SJSA1 (cell line): ENCODE data around the gene L1CAM. TPM values are rescaled to one million over a fixed set of nuclear protein-coding genes. Genes with fewer than 3 reads are reported as not detected.

ENCODE experiments used
- DNase-seq, 2 experiments: peaks; one replicate each; pipeline ENCODE4 v3.0.0-alpha.2; 2015 to 2020; ENCODE audit warnings: low spot score in 2 of 2, low read depth in 1 of 2
- H3K27ac ChIP-seq: fragments of 250-450 bp; sonication (Bioruptor Pico); 2 replicates; pipeline ENCODE4 v1.5.1; 2020; ENCODE audit warnings: mild to moderate bottlenecking, moderate library complexity
- H3K27me3 ChIP-seq: fragments of 250-450 bp; sonication (Bioruptor Pico); replicated peaks from 2 replicates; pipeline ENCODE4 v1.5.1; 2020; ENCODE audit warnings: mild to moderate bottlenecking, moderate library complexity
- H3K36me3 ChIP-seq: fragments of 250-450 bp; sonication (Bioruptor Pico); 2 replicates; pipeline ENCODE4 v1.5.1; 2020; ENCODE audit warnings: mild to moderate bottlenecking
- H3K4me1 ChIP-seq: fragments of 250-450 bp; sonication (Bioruptor Pico); replicated peaks from 2 replicates; pipeline ENCODE4 v1.6.1; 2021; ENCODE audit warnings: mild to moderate bottlenecking
- H3K4me3 ChIP-seq: fragments of 250-450 bp; sonication (Bioruptor Pico); 2 replicates; pipeline ENCODE4 v1.5.1; 2020; ENCODE audit warnings: mild to moderate bottlenecking
- H3K9me3 ChIP-seq: fragments of 250-450 bp; sonication (Bioruptor Pico); replicated peaks from 2 replicates; pipeline ENCODE4 v1.5.1; 2020; ENCODE audit warnings: mild to moderate bottlenecking
- total RNA-seq: library from RNA; depleted of rRNA; stranded (reverse); fragments of >200 nt; shearing (Covaris generic); gene quantifications from 2 replicates; pipeline ENCODE4 v1.2.3, GENCODE V29; 2014

The L1CAM gene
- total RNA-seq, 1 experiment from 2014 or later, result 0.05 TPM

- Histone ChIP-seq H3K4me3 (no peak overlapping the region), H3K36me3 (no peaks in the 10 kb centered on the region), H3K27me3 (no peaks in the 10 kb centered on the region), H3K4me1 (no peaks in the 10 kb centered on the region), H3K27ac (no peak overlapping the region), H3K9me3 (no peaks in the 10 kb centered on the region)
- DNase-seq, result no peak
Measured at GRCh38 chrX:153845195-153845594, 40.8 kb downstream of the L1CAM start.

DNA sequence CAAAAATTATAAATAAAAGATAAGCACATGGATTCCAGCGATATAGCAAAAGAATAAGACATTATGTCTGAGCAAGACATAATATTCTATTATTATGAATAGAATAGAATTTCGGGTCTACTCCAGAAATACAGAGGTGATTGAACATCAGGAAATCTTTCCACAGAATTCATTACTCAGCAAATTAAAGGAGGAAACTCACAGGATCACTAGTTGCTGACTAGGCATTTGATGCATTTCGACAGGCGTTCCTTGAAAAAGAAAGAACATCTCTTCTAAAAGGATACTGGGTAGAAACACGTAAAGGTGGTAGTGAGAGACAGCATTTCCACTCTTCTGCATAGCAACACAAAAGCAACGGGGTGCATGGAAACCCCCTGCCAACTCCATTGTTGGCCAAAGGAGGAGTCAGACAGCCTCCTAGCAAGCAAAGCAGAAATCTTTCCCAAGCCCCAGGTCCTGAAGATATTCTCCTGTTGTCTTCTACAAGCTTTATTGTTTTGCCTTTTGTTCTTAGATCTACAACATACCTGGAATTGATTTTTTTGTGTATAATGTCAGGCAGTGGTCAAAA lies 41.4 kb downstream of the L1CAM start:
- no peak overlapping the region for H3K27ac ChIP-seq
- H3K27me3 ChIP-seq, result no peaks in the 10 kb centered on the region

DNA sequence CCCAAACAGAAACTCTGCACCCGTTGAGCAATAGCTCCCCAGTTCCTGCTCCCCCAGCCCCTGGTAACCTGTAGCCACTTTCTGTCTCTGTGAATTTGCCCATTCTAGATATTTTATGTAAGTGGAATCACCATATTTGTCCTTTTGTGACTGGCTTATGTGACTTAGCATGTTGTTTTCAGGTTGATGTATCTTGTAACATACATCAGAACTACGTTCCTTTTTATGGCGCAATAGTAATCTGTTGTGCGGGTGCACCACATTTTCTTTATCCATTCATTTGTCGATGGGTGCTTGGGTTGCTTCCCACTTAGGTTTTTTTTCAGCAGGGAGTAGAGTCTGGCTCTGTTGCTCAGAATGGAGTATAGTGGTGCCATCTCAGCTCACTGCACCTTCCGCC lies 49.1 kb downstream of the L1CAM start:
- H3K9me3 ChIP-seq, result no peaks in the 10 kb centered on the region
- no peak for DNase-seq
- H3K4me3 ChIP-seq, result no peak overlapping the region

More for the DNA sequence above, 41.4 kb downstream of the L1CAM start:
- DNase-seq, result no peak
- Histone ChIP-seq H3K9me3 (no peaks in the 10 kb centered on the region), H3K36me3 (no peaks in the 10 kb centered on the region), H3K4me1 (no peaks in the 10 kb centered on the region), H3K4me3 (no peak overlapping the region)

DNA sequence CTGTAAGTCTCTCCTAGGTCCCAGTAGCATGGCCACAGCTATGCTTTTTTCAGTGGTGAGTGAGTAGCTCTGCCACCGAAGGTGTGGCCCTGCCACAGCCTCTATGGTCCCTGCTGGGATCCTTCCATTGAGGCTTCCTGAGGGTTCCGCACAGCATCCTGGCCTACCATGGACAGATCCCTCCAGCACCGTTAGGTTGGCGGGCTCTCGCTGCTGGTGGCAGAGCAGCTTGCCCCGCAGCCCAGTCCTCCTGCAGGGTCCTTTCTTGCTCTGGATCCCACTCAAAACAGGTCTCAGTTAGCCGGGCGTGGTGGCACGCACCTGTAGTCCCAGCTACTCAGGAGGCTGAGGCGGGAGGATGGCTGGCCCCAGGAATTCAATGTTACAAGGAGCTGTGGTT lies 53.2 kb downstream of the L1CAM start:
- no peak for DNase-seq
- Histone ChIP-seq H3K4me3 (no peak overlapping the region), H3K36me3 (no peaks in the 10 kb centered on the region)

More for the DNA sequence above, 49.1 kb downstream of the L1CAM start:
- H3K27me3 ChIP-seq, result no peaks in the 10 kb centered on the region
- no peak overlapping the region for H3K27ac ChIP-seq
- no peaks in the 10 kb centered on the region for H3K4me1 ChIP-seq
- H3K36me3 ChIP-seq, result no peaks in the 10 kb centered on the region

GRCh38 chrX:153831429-153832150 lies 54.4 kb downstream of the L1CAM start:
- Histone ChIP-seq H3K27me3 (peaks cover 21% of the 10 kb centered on the region), H3K4me3 (no peak overlapping the region), H3K36me3 (no peaks in the 10 kb centered on the region), H3K4me1 (no peaks in the 10 kb centered on the region), H3K9me3 (no peaks in the 10 kb centered on the region), H3K27ac (no peak overlapping the region)
- no peak for DNase-seq

More for the DNA sequence above, 53.2 kb downstream of the L1CAM start:
- Histone ChIP-seq H3K4me1 (no peaks in the 10 kb centered on the region), H3K27me3 (peaks cover 16% of the 10 kb centered on the region), H3K9me3 (no peaks in the 10 kb centered on the region), H3K27ac (no peak overlapping the region)

DNA sequence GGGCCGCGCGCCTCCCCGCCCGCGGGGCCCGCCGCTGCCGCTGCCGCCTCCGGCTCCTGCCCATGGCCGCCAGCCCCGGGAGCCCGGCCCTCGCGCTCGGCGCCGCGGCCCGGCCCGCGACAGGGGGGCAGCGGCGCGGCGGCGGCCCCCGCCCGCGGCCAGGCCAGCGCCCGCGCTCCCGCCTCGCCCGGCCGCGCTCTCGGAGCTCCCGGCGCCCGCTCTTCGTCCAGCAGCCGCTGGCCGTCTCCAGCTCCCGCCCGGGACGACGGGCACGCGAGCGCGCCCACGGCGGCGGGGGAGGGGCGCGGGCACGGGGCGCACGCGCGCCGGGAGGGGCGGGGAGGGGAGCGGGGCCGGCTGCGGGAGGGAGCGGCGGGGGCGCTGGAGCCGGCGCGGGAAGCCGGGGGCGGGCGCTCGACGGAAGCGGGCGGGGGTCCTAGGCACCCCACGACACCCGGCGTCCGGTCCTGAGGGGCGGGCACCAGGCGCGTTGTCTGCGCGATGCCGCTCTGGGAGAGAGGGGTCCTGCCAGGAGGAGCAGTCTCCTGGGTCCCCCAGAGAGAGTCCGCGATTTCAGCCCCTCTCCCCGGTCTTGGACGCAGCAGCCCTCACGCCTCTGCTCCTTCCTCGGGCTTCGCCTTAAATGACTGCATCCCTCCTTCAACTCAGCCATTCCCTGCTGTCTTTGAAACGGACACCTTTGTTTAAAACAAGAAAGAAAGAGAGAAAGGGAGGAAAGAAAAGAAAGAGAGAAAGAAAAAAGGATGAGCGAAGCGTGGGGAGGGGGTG lies 55.1 kb downstream of the L1CAM start:
- DNase-seq, result no peak
- no peaks in the 10 kb centered on the region for H3K36me3 ChIP-seq
- H3K4me3 ChIP-seq, result no peak overlapping the region
- no peaks in the 10 kb centered on the region for H3K9me3 ChIP-seq
- no peak overlapping the region for H3K27ac ChIP-seq
- peaks cover 21% of the 10 kb centered on the region for H3K27me3 ChIP-seq
- no peaks in the 10 kb centered on the region for H3K4me1 ChIP-seq

DNA sequence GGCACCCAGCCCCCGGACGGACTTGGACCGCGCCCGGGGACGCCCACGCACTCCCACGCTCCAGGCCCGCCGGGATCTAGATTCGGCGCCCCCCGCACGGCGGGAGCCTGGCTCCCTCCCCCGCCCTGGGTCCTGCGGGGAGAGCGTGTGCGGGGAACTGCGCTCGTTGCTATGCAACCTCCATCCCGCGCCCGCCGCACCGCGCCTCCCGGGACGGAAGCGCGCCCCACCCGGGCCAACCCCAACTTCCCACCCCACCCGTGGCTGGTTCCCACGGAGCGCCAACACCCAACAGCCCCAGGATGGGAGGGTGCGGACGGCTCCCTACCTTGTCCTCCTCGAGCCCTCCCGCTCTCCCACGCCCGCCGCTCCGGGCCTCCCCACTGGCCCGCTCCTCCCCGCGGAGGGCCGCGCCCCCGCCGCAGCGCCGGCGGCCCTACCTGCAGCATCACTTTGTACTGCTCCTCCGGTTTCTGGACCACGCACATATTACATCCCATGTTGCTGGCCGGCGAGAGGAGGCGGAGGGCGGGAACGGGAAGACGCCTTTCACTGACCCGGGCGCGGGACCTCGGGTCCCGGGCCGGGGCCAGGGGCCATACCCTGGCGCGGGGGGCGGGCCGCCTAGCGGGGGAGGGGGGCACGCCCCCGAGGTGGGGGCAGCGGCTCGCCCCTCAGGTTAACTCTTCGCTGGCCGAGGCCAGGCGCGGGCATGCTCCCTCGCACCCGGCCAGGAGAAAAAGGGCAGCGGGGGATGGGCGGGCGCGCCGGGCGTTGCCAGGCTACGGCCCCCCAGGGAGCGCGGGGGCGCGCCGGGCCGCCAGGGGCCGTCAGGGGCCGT lies 56.0 kb downstream of the L1CAM start, which contains the start of gene PDZD4:
Gene PDZD4 (minus strand): TSS at position 746 of the 841 bp plus-strand sequence. CDS start 246 bp downstream, at position 500.
- Histone ChIP-seq H3K9me3 (no peaks in the 10 kb centered on the region), H3K36me3 (no peaks in the 10 kb centered on the region), H3K27me3 (peaks cover 21% of the 10 kb centered on the region), H3K27ac (no peak within 1 kb of the TSS), H3K4me1 (no peaks in the 10 kb centered on the region), H3K4me3 (no peak within 1 kb of the TSS)
- no peak for DNase-seq

GRCh38 chrX:153829549-153829798 lies 56.5 kb downstream of the L1CAM start:
- Histone ChIP-seq H3K27me3 (peaks cover 21% of the 10 kb centered on the region), H3K4me1 (no peaks in the 10 kb centered on the region), H3K9me3 (no peaks in the 10 kb centered on the region), H3K36me3 (no peaks in the 10 kb centered on the region), H3K27ac (no peak overlapping the region), H3K4me3 (no peak overlapping the region)
- DNase-seq, result no peak

DNA sequence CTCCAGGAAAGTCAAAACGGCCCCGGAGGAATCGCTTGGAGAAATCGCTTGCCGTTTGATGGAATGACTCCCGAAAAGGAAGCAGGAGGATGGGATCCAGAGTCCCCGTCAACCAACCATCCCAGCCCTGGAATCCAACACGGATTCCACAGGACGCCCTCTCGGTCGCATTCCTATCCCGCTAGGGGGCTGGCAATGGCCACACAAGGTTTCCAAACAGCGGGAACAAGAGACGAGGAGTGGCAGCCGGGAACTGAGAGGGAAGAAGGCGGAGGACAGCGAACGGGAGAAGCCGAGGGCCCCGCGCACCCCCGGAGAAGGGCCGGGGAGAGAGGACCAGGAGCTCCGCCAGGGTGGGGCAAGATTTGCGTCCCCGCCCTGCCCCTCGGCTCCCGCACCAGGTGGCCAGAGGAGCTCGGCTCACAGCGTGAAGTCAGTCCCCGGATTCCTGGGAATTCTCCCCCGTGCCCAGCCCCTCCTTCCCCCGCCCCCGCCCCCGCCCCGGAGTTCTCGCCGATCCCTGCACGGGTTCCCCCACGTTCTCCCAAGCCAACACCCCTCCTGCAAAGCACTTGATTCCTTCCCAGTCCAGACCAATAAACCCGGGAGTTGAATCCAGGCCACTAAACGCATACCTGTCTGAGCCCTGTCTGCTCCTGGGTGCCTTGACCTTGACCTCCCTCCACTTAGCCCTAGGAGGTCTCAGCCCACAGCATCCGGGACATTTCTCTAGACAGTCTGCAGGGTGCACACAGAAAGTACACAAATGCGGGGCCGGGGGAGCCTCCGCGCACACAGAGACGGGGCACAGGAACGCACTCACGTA lies 57.0 kb downstream of the L1CAM start:
- Histone ChIP-seq H3K27ac (no peak overlapping the region), H3K36me3 (no peaks in the 10 kb centered on the region), H3K27me3 (peaks cover 21% of the 10 kb centered on the region), H3K9me3 (no peaks in the 10 kb centered on the region), H3K4me1 (no peaks in the 10 kb centered on the region), H3K4me3 (no peak overlapping the region)
- no peak for DNase-seq

DNA sequence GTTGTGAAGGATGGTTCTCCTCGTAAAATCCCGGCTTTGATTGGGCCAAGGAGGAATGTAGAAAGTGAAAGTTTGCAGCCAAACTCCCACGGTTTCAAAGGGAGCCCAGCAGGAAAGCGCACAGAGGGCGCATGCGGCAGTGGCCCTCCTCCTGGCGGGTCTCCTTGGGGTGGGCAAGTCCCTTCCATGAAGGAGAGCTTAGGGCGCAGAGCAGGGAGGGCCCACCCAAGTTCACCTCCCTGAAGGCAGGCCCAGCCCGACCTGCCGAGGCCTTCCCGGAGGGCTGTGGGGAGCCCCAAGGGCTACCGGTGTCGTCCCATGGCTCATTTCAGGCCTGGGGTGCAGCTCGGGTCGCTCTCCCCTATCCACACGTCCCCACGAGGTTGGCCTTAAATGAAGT lies 57.7 kb downstream of the L1CAM start:
- no peak overlapping the region for H3K4me3 ChIP-seq
- DNase-seq, result no peak
- no peaks in the 10 kb centered on the region for H3K4me1 ChIP-seq
- no peak overlapping the region for H3K27ac ChIP-seq
- H3K27me3 ChIP-seq, result peaks cover 21% of the 10 kb centered on the region
- no peaks in the 10 kb centered on the region for H3K36me3 ChIP-seq
- no peaks in the 10 kb centered on the region for H3K9me3 ChIP-seq

- no peak for DNase-seq
- H3K4me1 ChIP-seq, result no peaks in the 10 kb centered on the region
- H3K27ac ChIP-seq, result no peak overlapping the region
- peaks cover 21% of the 10 kb centered on the region for H3K27me3 ChIP-seq
- H3K4me3 ChIP-seq, result no peak overlapping the region
- H3K9me3 ChIP-seq, result no peaks in the 10 kb centered on the region
- H3K36me3 ChIP-seq, result no peaks in the 10 kb centered on the region
Measured at GRCh38 chrX:153827903-153828302, 58.1 kb downstream of the L1CAM start.

GRCh38 chrX:153827016-153827415 lies 59.0 kb downstream of the L1CAM start:
- Histone ChIP-seq H3K27ac (no peak overlapping the region), H3K36me3 (no peaks in the 10 kb centered on the region), H3K4me1 (no peaks in the 10 kb centered on the region), H3K4me3 (no peak overlapping the region), H3K27me3 (peaks cover 21% of the 10 kb centered on the region), H3K9me3 (no peaks in the 10 kb centered on the region)
- no peak for DNase-seq

DNA sequence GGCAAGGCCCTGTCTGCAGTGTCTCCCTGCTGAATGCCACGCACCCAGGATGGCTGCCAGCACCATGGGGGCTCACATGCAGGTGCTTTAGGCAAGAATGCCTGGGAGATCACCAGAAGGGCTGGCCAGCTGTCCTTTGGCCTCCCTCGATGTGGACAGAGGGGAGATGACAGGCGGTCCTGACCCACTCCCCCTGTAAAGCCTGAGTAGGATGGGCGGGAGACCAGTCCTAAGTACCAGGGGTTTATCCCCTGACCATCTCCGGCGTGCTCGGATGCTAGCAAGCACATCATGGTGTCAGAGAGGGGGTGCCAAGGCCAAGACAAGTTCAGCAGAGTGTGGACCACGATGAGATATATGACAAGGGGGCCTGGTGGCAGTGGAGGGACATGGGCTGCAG lies 60.9 kb downstream of the L1CAM start:
- H3K27me3 ChIP-seq, result peaks cover 19% of the 10 kb centered on the region
- H3K27ac ChIP-seq, result no peak overlapping the region
- H3K9me3 ChIP-seq, result no peaks in the 10 kb centered on the region
- no peaks in the 10 kb centered on the region for H3K4me1 ChIP-seq
- H3K4me3 ChIP-seq, result no peak overlapping the region
- DNase-seq, result no peak
- no peaks in the 10 kb centered on the region for H3K36me3 ChIP-seq
